ENCODE data around the gene DAPK1.

Gene DAPK1

DNA sequence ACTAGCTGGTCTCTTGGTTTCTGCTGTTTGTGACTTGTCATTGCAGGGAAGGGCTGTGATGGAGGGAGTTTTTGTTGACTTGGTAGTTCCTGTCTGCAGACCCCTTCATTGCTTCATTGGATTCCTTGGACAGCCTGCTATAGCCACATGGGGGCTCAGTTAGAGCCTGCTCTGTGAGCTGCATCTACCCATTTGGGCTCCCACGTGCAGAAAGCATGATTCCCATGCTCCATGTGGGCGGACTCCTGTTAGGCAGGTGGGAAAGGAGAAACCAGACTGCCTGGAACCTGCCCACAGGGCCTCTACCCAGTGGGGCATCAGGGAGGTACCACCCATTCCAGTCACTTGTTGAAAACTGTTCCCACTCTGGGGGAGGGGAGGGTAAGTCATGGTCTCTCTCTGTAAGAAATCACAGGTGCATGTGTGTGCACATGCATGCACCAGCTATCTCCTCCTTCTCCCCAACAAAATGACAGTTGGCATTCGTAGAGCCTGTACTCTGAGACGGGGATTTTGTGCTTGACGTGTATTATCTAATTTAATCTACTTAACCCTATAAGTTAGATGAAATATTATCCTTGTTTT, 61.0 kb downstream of the DAPK1 start:
- H3K4me3 ChIP-seq (replicated peaks; ENCODE audit: low read depth, low read length), result no peak overlapping the region
- TF ChIP-seq, protein P1, sequence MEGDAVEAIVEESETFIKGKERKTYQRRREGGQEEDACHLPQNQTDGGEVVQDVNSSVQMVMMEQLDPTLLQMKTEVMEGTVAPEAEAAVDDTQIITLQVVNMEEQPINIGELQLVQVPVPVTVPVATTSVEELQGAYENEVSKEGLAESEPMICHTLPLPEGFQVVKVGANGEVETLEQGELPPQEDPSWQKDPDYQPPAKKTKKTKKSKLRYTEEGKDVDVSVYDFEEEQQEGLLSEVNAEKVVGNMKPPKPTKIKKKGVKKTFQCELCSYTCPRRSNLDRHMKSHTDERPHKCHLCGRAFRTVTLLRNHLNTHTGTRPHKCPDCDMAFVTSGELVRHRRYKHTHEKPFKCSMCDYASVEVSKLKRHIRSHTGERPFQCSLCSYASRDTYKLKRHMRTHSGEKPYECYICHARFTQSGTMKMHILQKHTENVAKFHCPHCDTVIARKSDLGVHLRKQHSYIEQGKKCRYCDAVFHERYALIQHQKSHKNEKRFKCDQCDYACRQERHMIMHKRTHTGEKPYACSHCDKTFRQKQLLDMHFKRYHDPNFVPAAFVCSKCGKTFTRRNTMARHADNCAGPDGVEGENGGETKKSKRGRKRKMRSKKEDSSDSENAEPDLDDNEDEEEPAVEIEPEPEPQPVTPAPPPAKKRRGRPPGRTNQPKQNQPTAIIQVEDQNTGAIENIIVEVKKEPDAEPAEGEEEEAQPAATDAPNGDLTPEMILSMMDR (IDR thresholded peaks at IDR 0.05; ENCODE audit: low read depth, low read length, missing control alignments), result no peak
- DNase-seq (ENCODE audit: extremely low read depth, low read depth), result no peak

DNA sequence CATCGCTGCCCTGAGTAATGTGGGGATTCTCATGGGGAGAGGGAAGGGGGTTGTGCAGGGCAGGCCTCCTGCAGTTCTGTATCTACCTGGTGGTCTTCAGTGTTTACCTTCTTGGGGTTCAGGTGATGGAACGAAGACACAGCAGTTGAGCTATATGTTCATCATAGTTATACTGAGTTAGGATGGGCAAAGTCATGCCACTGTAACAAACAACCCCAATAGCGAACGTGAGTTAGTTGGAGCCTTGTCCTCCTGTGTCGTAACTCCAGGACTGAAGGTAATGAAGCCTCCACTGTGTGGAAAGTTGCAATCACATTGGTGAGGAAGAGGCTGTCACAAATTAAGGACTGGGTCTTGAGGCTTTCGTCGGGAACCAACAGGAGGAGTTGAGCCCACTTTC, 64.4 kb downstream of the DAPK1 start:
- no peak for DNase-seq (ENCODE audit: extremely low read depth, low read depth)
- TF ChIP-seq, protein P1 (IDR thresholded peaks at IDR 0.05; ENCODE audit: low read depth, low read length, missing control alignments), result no peak
- H3K4me3 ChIP-seq (replicated peaks; ENCODE audit: low read depth, low read length), result no peak overlapping the region

DNA sequence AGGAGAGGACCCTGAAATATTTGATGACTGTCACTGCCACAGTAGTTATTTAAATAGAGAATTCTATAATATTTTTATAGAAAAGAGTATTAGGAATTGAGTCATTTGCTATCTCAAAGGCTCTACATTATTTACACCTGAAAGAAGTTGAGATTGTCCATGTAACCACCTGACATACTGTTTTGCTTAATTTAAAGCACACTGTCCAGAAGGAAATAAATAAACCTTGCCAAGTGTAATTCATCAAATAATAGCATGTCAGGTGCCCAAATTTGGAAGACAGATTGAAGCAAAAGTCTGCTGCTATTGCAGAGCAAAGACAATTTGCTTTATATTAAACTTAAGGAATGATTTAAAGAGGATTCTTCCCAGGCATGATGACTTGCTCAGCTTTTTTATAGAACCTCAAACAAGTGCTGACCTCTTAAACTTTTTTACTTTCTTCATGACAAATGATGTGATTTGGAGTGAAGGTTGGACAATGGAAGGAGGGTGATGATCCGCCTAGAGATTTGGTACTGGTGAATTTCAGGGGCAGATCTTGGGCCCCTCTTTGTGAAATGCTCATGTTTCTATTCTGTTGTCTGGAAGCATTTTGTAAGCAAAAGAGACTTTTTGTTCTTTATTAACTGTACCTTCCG, 65.0 kb downstream of the DAPK1 start:
- no peak for DNase-seq (ENCODE audit: extremely low read depth, low read depth)
- TF ChIP-seq, protein P1 (IDR thresholded peaks at IDR 0.05; ENCODE audit: low read depth, low read length, missing control alignments), result no peak
- H3K4me3 ChIP-seq (replicated peaks; ENCODE audit: low read depth, low read length), result no peak overlapping the region

DNA sequence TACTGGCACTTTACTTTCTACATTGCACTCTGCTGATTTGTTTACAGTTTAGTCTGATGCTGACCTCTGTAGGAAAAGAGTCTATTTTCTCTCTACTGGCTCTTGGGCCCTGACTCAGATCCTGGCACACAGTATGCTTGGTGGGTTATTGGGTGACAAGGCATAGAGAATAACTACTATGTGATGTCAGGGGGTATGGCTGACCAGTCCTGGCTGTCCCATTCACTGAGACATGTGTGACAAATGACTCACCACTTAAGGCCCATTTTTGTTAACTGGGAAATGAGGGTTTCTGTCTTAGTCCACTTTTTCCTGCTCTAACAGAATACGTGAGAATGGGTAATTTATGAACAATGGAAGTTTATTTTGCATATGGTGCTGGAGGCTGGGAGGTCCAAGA, 66.4 kb downstream of the DAPK1 start:
- no peak for DNase-seq (ENCODE audit: extremely low read depth, low read depth)
- TF ChIP-seq, protein P1 (IDR thresholded peaks at IDR 0.05; ENCODE audit: low read depth, low read length, missing control alignments), result no peak

DNA sequence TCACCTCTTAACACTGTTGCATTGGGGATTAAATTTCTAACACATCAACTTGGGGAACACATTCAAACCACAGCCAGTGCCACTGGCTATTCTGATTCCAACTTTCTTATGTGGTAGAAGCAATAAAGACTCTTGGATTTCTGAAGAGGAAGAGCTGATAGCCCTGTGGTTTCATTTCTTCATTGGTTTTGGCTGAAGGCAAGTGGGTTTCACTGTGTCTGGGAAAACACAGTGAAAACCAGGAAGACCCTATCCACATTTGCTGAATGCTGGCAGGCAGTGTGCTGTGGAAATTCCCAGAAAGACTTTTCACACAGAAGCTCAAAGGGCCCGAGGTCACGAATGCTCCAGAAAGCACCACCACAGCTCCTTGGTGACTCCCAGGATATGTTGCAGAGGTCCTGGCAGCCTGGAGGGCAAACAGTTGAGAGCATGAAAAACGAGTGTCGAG, 67.1 kb downstream of the DAPK1 start:
- no peak for DNase-seq (ENCODE audit: extremely low read depth, low read depth)
- TF ChIP-seq, protein P1 (IDR thresholded peaks at IDR 0.05; ENCODE audit: low read depth, low read length, missing control alignments), result no peak
- no peak overlapping the region for H3K4me3 ChIP-seq (replicated peaks; ENCODE audit: low read depth, low read length)

More for the DNA sequence above, 66.4 kb downstream of the DAPK1 start:
- no peak overlapping the region for H3K4me3 ChIP-seq (replicated peaks; ENCODE audit: low read depth, low read length)

DNA sequence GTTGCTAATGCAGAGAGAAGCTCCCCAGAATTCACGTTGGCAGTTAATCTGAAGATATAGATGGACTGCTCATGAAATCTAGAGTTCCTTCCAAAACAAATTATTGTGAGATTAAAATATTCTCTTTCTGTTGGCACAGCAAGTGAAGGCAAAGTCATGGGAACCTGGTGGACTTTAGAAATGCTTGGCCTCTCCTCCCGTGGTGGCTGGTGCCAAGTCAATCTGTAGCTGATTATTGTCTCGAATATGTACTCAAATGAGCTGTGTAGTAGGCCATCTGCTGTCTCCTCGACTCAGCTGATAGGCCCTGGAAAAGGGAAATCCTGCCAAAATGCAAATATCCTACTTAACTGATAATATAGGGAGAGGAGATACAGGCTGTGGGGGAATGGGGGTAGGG, 69.3 kb downstream of the DAPK1 start:
- no peak overlapping the region for H3K4me3 ChIP-seq (replicated peaks; ENCODE audit: low read depth, low read length)
- TF ChIP-seq, protein P1 (IDR thresholded peaks at IDR 0.05; ENCODE audit: low read depth, low read length, missing control alignments), result no peak
- no peak for DNase-seq (ENCODE audit: extremely low read depth, low read depth)

Data from HFF-Myc (cell line).